Colonic mucosa (tissue), 4 donors: ENCODE data around the gene CST9L. TPM values are rescaled to one million over a fixed set of nuclear protein-coding genes. Genes with fewer than 3 reads are reported as not detected.
"Not testable (repeated sequence)": the region's sequence is repeated elsewhere in the genome, so short reads cannot be mapped to it uniquely, and the experiment has no call there.

Source experiments
- DNase-seq: peaks from one replicate; pipeline ENCODE4 v3.0.0-alpha.2; 2020
- H3K27ac ChIP-seq: fragments of 200-600 bp; one replicate; pipeline ENCODE4 v1.8.0; 2021
- H3K27me3 ChIP-seq: fragments of 200-600 bp; one replicate; pipeline ENCODE4 v1.8.0; 2021
- H3K36me3 ChIP-seq: fragments of 200-600 bp; one replicate; pipeline ENCODE4 v1.8.0; 2021
- H3K4me1 ChIP-seq: fragments of 200-600 bp; one replicate; pipeline ENCODE4 v1.8.0; 2021; ENCODE audit warnings: mild to moderate bottlenecking
- H3K4me3 ChIP-seq: fragments of 200-600 bp; one replicate; pipeline ENCODE4 v1.8.0; 2021
- H3K9ac ChIP-seq, 2 donors: one replicate each; pipeline ENCODE4 v1.7.0; 2013; ENCODE audit warnings: control low read depth in 2 of 2, low read depth in 2 of 2, low read length in 2 of 2
- H3K9me3 ChIP-seq: fragments of 200-600 bp; one replicate; pipeline ENCODE4 v1.8.0; 2021
- CTCF ChIP-seq: fragments of 200-600 bp; IDR thresholded peaks from one replicate; pipeline ENCODE4 v1.8.0; 2022; ENCODE audit warnings: antibody characterized with exemption, mild to moderate bottlenecking
- intact Hi-C: fragments of 100-400 bp; cut with DNase I; formaldehyde crosslinking; loops from one replicate; pipeline ENCODE4 v1.14.1; 2022
- total RNA-seq, 2 donors: library from RNA; stranded (reverse); fragmentation: NEBNext Ultra II Directional in 1 of 2; extraction: Animal tissue kit (Norgen Biotek cat#: 25700) in 1 of 2; gene quantifications; one replicate each; pipeline ENCODE4 v1.2.1, GENCODE V29; 2021
- donor health status: healthy.
- donor health status: DM: no; HTN: no; CAD: no.
- donor health status: DM: no; HTN: no; CAD: no.

Gene CST9L
- total RNA-seq, 2 donors from 2014 or later, result not detected

- no peak for DNase-seq
Measured at GRCh38 chr20:23585808-23586734, 17.8 kb upstream of the CST9L start.

GRCh38 chr20:23585449-23585807, 17.1 kb upstream of the CST9L start:
- no peaks in the 10 kb centered on the region for H3K9me3 ChIP-seq
- no peak for DNase-seq
- H3K4me3 ChIP-seq, result no peak overlapping the region
- no peak overlapping the region for H3K9ac ChIP-seq
- no peak overlapping the region for H3K27ac ChIP-seq
- H3K27me3 ChIP-seq, result no peaks in the 10 kb centered on the region
- no peaks in the 10 kb centered on the region for H3K36me3 ChIP-seq
- intact Hi-C loops, result no loop called here
- no peak for TF ChIP-seq CTCF
- no peaks in the 10 kb centered on the region for H3K4me1 ChIP-seq

More at GRCh38 chr20:23585808-23586734, 17.8 kb upstream of the CST9L start:
- TF ChIP-seq CTCF, result no peak
- intact Hi-C loops, result no loop called here
- Histone ChIP-seq H3K27ac (no peak overlapping the region), H3K4me1 (no peaks in the 10 kb centered on the region), H3K9ac (no peak overlapping the region), H3K36me3 (no peaks in the 10 kb centered on the region), H3K4me3 (no peak overlapping the region), H3K27me3 (no peaks in the 10 kb centered on the region), H3K9me3 (no peaks in the 10 kb centered on the region)

- TF ChIP-seq CTCF, result no peak
- intact Hi-C loops, result no loop called here
Measured at GRCh38 chr20:23584434-23585199, 16.3 kb upstream of the CST9L start.

GRCh38 chr20:23583526-23583925, 15.2 kb upstream of the CST9L start:
- Histone ChIP-seq H3K27ac (no peak overlapping the region), H3K36me3 (no peaks in the 10 kb centered on the region), H3K4me3 (no peak overlapping the region), H3K9ac (no peak overlapping the region), H3K27me3 (no peaks in the 10 kb centered on the region), H3K9me3 (no peaks in the 10 kb centered on the region), H3K4me1 (no peaks in the 10 kb centered on the region)
- intact Hi-C loops, result no loop called here
- TF ChIP-seq CTCF, result no peak
- DNase-seq, result no peak

More at GRCh38 chr20:23584434-23585199, 16.3 kb upstream of the CST9L start:
- H3K9me3 ChIP-seq, result no peaks in the 10 kb centered on the region
- no peaks in the 10 kb centered on the region for H3K36me3 ChIP-seq
- H3K4me3 ChIP-seq, result no peak overlapping the region
- H3K9ac ChIP-seq, result no peak overlapping the region
- no peaks in the 10 kb centered on the region for H3K27me3 ChIP-seq
- no peak overlapping the region for H3K27ac ChIP-seq
- H3K4me1 ChIP-seq, result no peaks in the 10 kb centered on the region
- DNase-seq, result no peak

- H3K4me3 ChIP-seq, result no peak overlapping the region
- H3K9me3 ChIP-seq, result no peaks in the 10 kb centered on the region
- intact Hi-C loops, result no loop called here
- no peaks in the 10 kb centered on the region for H3K27me3 ChIP-seq
- DNase-seq, result no peak
- H3K27ac ChIP-seq, result no peak overlapping the region
- H3K9ac ChIP-seq, result no peak overlapping the region
- no peaks in the 10 kb centered on the region for H3K36me3 ChIP-seq
- no peak for TF ChIP-seq CTCF
- H3K4me1 ChIP-seq, result no peaks in the 10 kb centered on the region
Measured at GRCh38 chr20:23582293-23582692, 14.0 kb upstream of the CST9L start.

- H3K27me3 ChIP-seq, intact Hi-C loops, H3K9ac ChIP-seq, H3K4me1 ChIP-seq, H3K9me3 ChIP-seq, H3K36me3 ChIP-seq, H3K27ac ChIP-seq, H3K4me3 ChIP-seq: not testable (repeated sequence)
- peak; percentile 71 for DNase-seq
Measured at GRCh38 chr20:23581833-23582232, 13.5 kb upstream of the CST9L start.
